ENCODE results near the gene TERT.
"Not testable (repeated sequence)": the region's sequence is repeated elsewhere in the genome, so short reads cannot be mapped to it uniquely, and the experiment has no call there.

Gene TERT

DNA sequence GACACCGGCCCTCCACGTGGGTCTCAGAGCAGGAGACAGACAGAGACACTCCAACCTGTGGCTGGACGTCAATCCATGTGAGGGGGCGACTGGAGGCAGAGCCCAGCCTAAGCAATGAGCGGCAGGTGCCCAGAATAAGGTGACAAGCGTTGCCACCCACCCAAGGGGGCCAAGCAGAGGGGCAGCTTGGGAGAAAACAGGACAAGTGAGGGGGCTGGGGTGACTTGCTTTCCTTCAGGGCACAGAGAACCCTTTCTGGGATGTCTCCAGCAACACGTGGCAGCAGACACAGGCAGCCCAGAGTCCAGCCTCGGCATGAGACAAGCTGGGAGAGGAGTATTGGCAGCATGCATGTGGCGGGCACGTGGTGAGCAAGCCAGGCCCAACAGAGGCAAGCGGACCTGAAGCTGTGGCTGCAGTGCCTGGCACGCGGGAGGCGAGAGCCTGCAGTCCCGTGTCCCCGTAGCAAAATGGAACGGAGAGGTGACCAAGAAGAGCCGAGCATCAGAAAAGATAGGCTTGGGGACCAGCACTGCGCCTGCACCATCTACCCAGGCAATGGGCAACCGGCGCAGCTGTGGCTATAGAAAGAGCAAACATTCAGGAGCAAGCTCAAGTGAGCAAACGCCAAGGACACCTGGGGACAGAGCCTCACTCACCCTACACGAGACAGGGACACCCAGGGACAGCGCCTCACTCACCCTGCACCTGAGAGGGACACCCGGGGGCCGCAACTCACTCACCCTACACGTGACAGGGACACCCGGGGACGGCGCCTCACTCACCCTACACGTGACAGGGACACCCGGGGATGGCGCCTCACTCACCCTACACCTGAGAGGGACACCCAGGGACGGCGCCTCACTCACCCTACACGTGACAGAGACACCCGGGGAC is 6.2 kb downstream of the TERT start:
- H3K36me3 ChIP-seq (ENCODE audit: control insufficient read depth in 1 of 2, insufficient read depth in 2 of 2, low read length in 2 of 2), result no peaks in the 10 kb centered on the region

DNA sequence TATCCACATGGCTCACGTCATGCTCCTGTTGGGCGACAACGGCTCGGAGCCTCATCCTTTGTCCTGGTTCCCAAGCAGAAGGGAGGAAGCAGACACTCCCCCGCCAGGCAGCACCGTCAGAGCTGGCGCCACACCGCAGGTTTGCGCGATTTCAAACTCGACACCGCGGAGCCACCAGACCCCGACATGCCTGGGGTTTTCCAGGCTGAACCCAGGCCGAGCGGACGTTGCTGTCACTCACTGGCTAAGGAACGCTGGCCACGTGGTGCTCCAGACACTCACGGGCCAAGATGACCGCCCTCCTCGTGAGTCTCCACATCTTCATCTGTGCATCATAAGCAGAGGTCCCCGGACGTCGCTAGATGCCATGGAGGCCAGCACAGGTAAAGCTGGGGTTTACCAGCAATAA is 9.0 kb downstream of the TERT start:
- no peak overlapping the region for H3K27ac ChIP-seq (ENCODE audit: low read length)
- H3K36me3 ChIP-seq (ENCODE audit: control insufficient read depth in 1 of 2, insufficient read depth in 2 of 2, low read length in 2 of 2), result no peaks in the 10 kb centered on the region
- H3K27me3 ChIP-seq (ENCODE audit: low read depth, low read length), result no peaks in the 10 kb centered on the region
- H3K4me1 ChIP-seq (ENCODE audit: control insufficient read depth in 1 of 2, insufficient read depth in 2 of 2, low read length in 2 of 2), result no peaks in the 10 kb centered on the region
- peaks cover 6 to 7% of the 10 kb centered on the region in 2 donors for H3K9me3 ChIP-seq (ENCODE audit: control insufficient read depth in 1 of 2, low read length in 2 of 2)
- H3K4me3 ChIP-seq (ENCODE audit: low read depth in 1 of 2, low read length in 2 of 2), result no peak overlapping the region

More for the DNA sequence above, 6.2 kb downstream of the TERT start:
- Histone ChIP-seq H3K27me3 (ENCODE audit: low read depth, low read length) (no peaks in the 10 kb centered on the region), H3K4me3 (ENCODE audit: low read depth in 1 of 2, low read length in 2 of 2) (no peak overlapping the region), H3K27ac (ENCODE audit: low read length) (no peak overlapping the region), H3K4me1 (ENCODE audit: control insufficient read depth in 1 of 2, insufficient read depth in 2 of 2, low read length in 2 of 2) (no peaks in the 10 kb centered on the region), H3K9me3 (ENCODE audit: control insufficient read depth in 1 of 2, low read length in 2 of 2) (peaks cover 6 to 7% of the 10 kb centered on the region in 2 donors)

DNA sequence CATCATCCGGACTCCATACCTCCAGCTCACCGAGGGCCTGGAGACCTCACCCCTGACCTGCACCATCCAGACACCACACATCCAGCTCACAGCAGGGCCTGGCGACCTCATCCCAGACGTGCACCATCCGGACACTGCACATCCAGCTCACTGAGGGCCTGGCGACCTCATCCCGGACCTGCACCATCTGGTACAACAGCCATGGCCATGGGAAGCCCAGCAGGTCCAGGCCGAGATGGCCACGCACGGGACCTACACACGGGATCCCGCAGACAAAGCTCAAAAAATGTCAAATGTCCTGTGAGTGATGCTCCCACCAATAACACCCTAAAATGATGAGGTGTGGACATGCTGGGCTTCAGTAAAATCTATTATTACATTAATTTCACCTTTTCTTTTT is 9.7 kb downstream of the TERT start:
- no peak overlapping the region for H3K27ac ChIP-seq (ENCODE audit: low read length)
- no peaks in the 10 kb centered on the region for H3K4me1 ChIP-seq (ENCODE audit: control insufficient read depth in 1 of 2, insufficient read depth in 2 of 2, low read length in 2 of 2)
- no peaks in the 10 kb centered on the region for H3K27me3 ChIP-seq (ENCODE audit: low read depth, low read length)
- H3K4me3 ChIP-seq (ENCODE audit: low read depth in 1 of 2, low read length in 2 of 2), result no peak overlapping the region
- H3K9me3 ChIP-seq (ENCODE audit: control insufficient read depth in 1 of 2, low read length in 2 of 2), result peaks cover 6 to 7% of the 10 kb centered on the region in 2 donors
- H3K36me3 ChIP-seq (ENCODE audit: control insufficient read depth in 1 of 2, insufficient read depth in 2 of 2, low read length in 2 of 2), result no peaks in the 10 kb centered on the region

DNA sequence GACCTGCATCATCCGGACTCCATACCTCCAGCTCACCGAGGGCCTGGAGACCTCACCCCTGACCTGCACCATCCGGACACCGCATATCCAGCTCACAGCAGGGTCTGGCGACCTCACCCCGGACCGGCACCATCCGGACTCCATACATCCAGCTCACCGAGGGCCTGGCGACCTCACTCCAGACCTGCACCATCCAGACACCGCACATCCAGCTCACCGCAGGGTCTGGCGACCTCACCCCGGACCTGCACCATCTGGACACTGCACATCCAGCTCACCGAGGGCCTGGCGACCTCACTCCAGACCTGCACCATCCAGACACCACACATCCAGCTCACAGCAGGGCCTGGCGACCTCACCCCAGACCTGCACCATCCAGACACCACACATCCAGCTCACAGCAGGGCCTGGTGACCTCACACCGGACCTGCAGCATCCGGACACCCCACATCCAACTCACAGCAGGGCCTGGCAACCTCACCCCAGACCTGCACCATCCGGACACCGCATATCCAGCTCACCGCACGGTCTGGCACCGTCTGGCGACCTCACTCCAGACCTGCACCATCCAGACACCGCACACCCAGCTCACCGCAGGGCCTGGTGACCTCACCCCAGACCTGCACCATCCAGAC is 10.4 kb downstream of the TERT start:
- H3K4me3 ChIP-seq (ENCODE audit: low read depth in 1 of 2, low read length in 2 of 2); H3K27me3 ChIP-seq (ENCODE audit: low read depth, low read length); H3K36me3 ChIP-seq (ENCODE audit: control insufficient read depth in 1 of 2, insufficient read depth in 2 of 2, low read length in 2 of 2); H3K4me1 ChIP-seq (ENCODE audit: control insufficient read depth in 1 of 2, insufficient read depth in 2 of 2, low read length in 2 of 2); H3K9me3 ChIP-seq (ENCODE audit: control insufficient read depth in 1 of 2, low read length in 2 of 2); H3K27ac ChIP-seq (ENCODE audit: low read length): not testable (repeated sequence)

DNA sequence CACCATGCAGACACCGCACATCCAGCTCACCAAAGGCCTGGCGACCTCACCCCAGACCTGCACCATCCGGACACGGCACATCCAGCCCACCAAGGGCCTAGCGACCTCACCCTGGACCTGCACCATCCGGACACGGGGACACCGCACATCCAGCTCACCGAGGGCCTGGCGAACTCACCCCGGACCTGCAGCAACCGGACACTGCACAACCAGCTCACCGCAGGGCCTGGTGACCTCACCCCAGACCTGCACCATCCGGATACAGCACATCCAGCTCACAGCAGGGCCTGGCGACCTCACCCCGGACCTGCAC is 11.2 kb downstream of the TERT start:
- not testable (repeated sequence) for H3K4me3 ChIP-seq (ENCODE audit: low read depth in 1 of 2, low read length in 2 of 2); H3K36me3 ChIP-seq (ENCODE audit: control insufficient read depth in 1 of 2, insufficient read depth in 2 of 2, low read length in 2 of 2); H3K9me3 ChIP-seq (ENCODE audit: control insufficient read depth in 1 of 2, low read length in 2 of 2); H3K4me1 ChIP-seq (ENCODE audit: control insufficient read depth in 1 of 2, insufficient read depth in 2 of 2, low read length in 2 of 2); H3K27me3 ChIP-seq (ENCODE audit: low read depth, low read length); H3K27ac ChIP-seq (ENCODE audit: low read length)

DNA sequence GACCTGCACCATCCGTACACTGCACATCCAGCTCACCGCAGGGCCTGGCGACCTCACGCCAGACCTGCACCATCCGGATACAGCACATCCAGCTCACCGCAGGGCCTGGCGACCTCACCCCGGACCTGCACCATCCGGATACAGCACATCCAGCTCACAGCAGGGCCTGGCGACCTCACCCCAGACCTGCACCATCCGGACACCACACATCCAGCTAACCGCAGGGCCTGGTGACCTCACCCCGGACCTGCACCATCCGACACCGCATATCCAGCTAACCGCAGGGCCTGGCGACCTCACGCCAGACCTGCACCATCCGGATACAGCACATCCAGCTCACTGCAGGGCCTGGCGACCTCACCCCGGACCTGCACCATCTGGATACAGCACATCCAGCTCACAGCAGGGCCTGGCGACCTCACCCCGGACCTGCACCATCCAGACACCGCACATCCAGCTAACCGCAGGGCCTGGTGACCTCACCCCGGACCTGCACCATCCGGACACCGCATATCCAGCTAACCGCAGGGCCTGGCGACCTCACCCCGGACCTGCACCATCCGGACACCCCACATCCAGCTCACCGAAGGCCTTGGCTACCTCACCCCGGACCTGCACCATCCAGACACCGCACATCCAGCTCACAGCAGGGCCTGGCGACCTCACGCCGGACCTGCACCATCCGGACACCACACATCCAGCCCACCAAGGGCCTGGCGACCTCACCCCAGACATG is 11.7 kb downstream of the TERT start:
- not testable (repeated sequence) for H3K27me3 ChIP-seq (ENCODE audit: low read depth, low read length); H3K36me3 ChIP-seq (ENCODE audit: control insufficient read depth in 1 of 2, insufficient read depth in 2 of 2, low read length in 2 of 2); H3K4me1 ChIP-seq (ENCODE audit: control insufficient read depth in 1 of 2, insufficient read depth in 2 of 2, low read length in 2 of 2); H3K9me3 ChIP-seq (ENCODE audit: control insufficient read depth in 1 of 2, low read length in 2 of 2); H3K27ac ChIP-seq (ENCODE audit: low read length); H3K4me3 ChIP-seq (ENCODE audit: low read depth in 1 of 2, low read length in 2 of 2)

DNA sequence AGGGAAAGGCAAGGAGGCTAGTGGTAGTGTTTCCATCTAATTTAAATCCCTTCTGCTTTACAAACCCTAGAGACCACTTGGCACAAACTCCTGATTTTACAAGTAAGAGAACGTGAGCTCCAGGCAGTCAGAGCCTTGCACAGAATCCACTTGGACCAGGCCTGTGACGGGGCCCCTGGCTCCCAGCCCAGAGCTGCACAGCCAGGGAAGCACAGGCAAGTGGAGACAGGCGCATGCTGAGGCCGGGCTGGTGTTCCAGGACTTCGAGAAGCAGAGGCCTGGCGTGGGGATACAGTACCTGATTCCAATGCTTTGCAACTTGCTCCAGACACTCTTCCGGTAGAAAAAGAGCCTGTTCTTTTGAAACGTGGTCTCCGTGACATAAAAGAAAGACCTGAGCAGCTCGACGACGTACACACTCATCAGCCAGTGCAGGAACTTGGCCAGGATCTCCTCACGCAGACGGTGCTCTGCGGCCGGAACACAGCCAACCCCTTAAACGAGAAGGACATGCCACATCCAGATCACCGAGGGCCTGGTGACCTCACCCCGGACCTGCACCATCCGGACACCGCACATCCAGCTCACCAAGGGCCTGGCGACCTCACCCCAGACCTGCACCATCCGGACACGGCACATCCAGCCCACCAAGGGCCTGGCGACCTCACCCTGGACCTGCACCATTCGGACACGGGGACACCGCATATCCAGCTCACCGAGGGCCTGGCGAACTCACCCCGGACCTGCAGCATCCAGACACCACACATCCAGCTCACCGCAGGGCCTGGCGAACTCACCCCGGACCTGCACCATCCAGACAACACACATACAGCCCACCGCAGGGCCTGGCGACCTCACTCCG is 12.5 kb downstream of the TERT start:
- Histone ChIP-seq H3K4me3 (ENCODE audit: low read depth in 1 of 2, low read length in 2 of 2) (no peak overlapping the region), H3K4me1 (ENCODE audit: control insufficient read depth in 1 of 2, insufficient read depth in 2 of 2, low read length in 2 of 2) (no peaks in the 10 kb centered on the region), H3K27me3 (ENCODE audit: low read depth, low read length) (no peaks in the 10 kb centered on the region), H3K36me3 (ENCODE audit: control insufficient read depth in 1 of 2, insufficient read depth in 2 of 2, low read length in 2 of 2) (no peaks in the 10 kb centered on the region), H3K27ac (ENCODE audit: low read length) (no peak overlapping the region), H3K9me3 (ENCODE audit: control insufficient read depth in 1 of 2, low read length in 2 of 2) (peaks cover 0 to 8% of the 10 kb centered on the region in 2 donors)

DNA sequence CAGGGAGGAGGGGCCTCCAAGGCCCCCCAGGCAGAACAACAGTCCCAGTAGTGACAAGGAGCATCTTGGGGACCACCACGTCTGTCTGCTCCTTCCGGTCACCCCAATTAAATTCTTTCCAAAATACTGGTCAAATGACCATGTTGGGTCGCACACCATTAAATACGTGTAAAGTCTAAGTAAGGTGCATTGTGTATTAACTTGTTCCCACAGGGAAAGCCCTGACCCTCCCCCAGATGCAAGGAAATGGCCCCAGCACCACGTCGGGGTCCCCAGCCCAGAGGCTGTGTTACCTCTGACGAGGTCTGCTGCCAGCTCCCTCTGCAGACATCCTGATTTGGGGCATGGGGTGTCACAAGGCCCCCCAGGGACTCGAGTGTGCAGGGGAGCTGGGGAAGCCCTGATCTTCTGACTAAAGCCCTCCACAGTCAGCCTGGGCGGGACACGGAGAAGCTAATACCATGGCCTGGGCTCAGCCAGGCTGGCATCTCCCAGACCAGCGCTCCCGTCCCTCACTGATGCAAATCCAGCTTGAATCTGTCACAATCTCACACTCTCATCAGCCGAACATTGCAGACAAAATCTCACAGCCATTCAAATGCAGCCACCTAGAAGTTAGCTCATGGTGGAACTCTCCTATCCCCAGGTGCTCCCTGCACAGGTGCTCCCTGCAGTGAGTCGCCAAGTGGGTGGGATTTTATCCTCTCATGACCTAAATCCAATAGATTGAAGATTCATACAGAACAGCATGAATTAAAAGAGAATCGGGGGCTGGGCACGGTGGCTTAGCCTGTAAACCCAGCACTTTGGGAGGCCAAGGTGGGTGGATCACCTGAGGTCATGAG is 13.6 kb downstream of the TERT start:
- Histone ChIP-seq H3K9me3 (ENCODE audit: control insufficient read depth in 1 of 2, low read length in 2 of 2) (peaks cover 0 to 8% of the 10 kb centered on the region in 2 donors), H3K27me3 (ENCODE audit: low read depth, low read length) (no peaks in the 10 kb centered on the region), H3K36me3 (ENCODE audit: control insufficient read depth in 1 of 2, insufficient read depth in 2 of 2, low read length in 2 of 2) (no peaks in the 10 kb centered on the region), H3K4me3 (ENCODE audit: low read depth in 1 of 2, low read length in 2 of 2) (no peak overlapping the region), H3K4me1 (ENCODE audit: control insufficient read depth in 1 of 2, insufficient read depth in 2 of 2, low read length in 2 of 2) (no peaks in the 10 kb centered on the region), H3K27ac (ENCODE audit: low read length) (no peak overlapping the region)

DNA sequence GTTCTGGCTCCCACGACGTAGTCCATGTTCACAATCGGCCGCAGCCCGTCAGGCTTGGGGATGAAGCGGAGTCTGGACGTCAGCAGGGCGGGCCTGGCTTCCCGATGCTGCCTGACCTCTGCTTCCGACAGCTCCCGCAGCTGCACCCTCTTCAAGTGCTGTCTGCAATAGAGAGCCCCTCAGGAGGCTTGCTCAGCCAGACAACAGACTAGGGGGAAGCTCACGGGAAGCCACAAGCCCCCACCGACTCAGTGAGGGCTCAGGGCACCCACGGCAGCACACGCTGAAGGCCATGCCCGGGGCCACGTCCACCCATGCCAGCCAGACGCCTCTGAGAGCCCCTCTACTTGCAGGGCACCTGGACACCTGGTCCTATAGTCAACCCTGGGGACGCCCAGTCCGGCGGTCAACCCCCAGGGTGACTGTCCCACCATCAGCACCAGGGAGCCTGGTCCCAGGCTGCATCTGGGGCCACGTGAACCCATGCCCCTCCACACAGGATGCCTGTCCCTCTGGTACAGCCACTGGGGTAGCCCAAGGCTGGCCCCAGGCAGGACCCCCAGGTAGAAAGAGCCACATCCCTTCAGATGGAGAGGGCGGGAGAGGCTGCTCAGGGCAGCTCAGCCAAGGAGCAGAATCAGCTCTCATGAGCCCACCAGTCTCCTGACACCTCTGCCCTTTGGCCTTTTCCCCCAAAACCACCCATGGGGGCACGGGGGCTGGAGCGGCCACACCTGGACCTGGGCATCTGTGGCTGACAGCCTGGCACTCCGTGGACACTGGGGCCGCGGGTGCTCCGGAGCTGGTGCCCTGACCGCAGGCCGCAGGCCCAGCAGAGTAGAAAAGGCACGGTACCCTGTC is 14.5 kb downstream of the TERT start:
- H3K36me3 ChIP-seq (ENCODE audit: control insufficient read depth in 1 of 2, insufficient read depth in 2 of 2, low read length in 2 of 2), result no peaks in the 10 kb centered on the region

More for the DNA sequence above, 14.5 kb downstream of the TERT start:
- Histone ChIP-seq H3K27me3 (ENCODE audit: low read depth, low read length) (no peaks in the 10 kb centered on the region), H3K27ac (ENCODE audit: low read length) (no peak overlapping the region), H3K4me1 (ENCODE audit: control insufficient read depth in 1 of 2, insufficient read depth in 2 of 2, low read length in 2 of 2) (no peaks in the 10 kb centered on the region), H3K4me3 (ENCODE audit: low read depth in 1 of 2, low read length in 2 of 2) (no peak overlapping the region), H3K9me3 (ENCODE audit: control insufficient read depth in 1 of 2, low read length in 2 of 2) (peaks cover 0 to 8% of the 10 kb centered on the region in 2 donors)
